ENCODE results near the gene RIPOR2.
A peak's percentile ranks its signal among the peaks of the same experiment; 100 is the strongest.

The RIPOR2 gene

GRCh38 chr6:24943774-24944173 lies 8.0 kb upstream of the RIPOR2 start:
- DNase-seq (ENCODE audit: low read depth) = no peak
- no peak for TF ChIP-seq CTCF (IDR thresholded peaks at IDR 0.05; ENCODE audit: insufficient read depth, low read depth, low read length, missing control alignments)
- H3K4me3 ChIP-seq (ENCODE audit: low read depth, low read length) = no peak overlapping the region

GRCh38 chr6:24940311-24940917 lies 4.7 kb upstream of the RIPOR2 start:
- peak; percentile 31 for DNase-seq (ENCODE audit: low read depth)
- TF ChIP-seq CTCF (IDR thresholded peaks at IDR 0.05; ENCODE audit: insufficient read depth, low read depth, low read length, missing control alignments) = no peak
- peak overlapping the region; percentile 2 for H3K4me3 ChIP-seq (ENCODE audit: low read depth, low read length)

GRCh38 chr6:24936641-24937317 lies 1.0 kb upstream of the RIPOR2 start:
- TF ChIP-seq CTCF (IDR thresholded peaks at IDR 0.05; ENCODE audit: insufficient read depth, low read depth, low read length, missing control alignments) = no peak

GRCh38 chr6:24933868-24934401 lies 1.8 kb downstream of the RIPOR2 start:
- DNase-seq (ENCODE audit: low read depth) = peak; percentile 74
- TF ChIP-seq CTCF (IDR thresholded peaks at IDR 0.05; ENCODE audit: insufficient read depth, low read depth, low read length, missing control alignments) = peak; percentile 81
- peak overlapping the region; percentile 90 for H3K4me3 ChIP-seq (ENCODE audit: low read depth, low read length)

More at GRCh38 chr6:24936641-24937317, 1.0 kb upstream of the RIPOR2 start:
- peak overlapping the region; percentile 90 for H3K4me3 ChIP-seq (ENCODE audit: low read depth, low read length)
- DNase-seq (ENCODE audit: low read depth) = peak; percentile 94

- DNase-seq (ENCODE audit: low read depth) = peak; percentile 47
- TF ChIP-seq CTCF (IDR thresholded peaks at IDR 0.05; ENCODE audit: insufficient read depth, low read depth, low read length, missing control alignments) = no peak
- peak overlapping the region; percentile 90 for H3K4me3 ChIP-seq (ENCODE audit: low read depth, low read length)
These were observed 2.5 kb downstream of the RIPOR2 start for GRCh38 chr6:24933266-24933665.

- H3K4me3 ChIP-seq (ENCODE audit: low read depth, low read length) = peak overlapping the region; percentile 90
- DNase-seq (ENCODE audit: low read depth) = peak; percentile 77
- TF ChIP-seq CTCF (IDR thresholded peaks at IDR 0.05; ENCODE audit: insufficient read depth, low read depth, low read length, missing control alignments) = no peak
These were observed 2.9 kb downstream of the RIPOR2 start for GRCh38 chr6:24932832-24933231.
